HTERT RPE-1 (cell line): Measurements from ENCODE around the gene RCAN2.

Source experiments
- in situ Hi-C: fragments of 300-500 bp; cut with MboI; formaldehyde crosslinking; loops from 4 replicates; pipeline ENCODE4 v1.14.3; 2020; ENCODE audit warnings: low sequenced_read_pairs

Gene RCAN2

GRCh38 chr6:46220352-46221221 lies 270.7 kb downstream of the RCAN2 start:
- in situ Hi-C loops, result no loop called here

DNA sequence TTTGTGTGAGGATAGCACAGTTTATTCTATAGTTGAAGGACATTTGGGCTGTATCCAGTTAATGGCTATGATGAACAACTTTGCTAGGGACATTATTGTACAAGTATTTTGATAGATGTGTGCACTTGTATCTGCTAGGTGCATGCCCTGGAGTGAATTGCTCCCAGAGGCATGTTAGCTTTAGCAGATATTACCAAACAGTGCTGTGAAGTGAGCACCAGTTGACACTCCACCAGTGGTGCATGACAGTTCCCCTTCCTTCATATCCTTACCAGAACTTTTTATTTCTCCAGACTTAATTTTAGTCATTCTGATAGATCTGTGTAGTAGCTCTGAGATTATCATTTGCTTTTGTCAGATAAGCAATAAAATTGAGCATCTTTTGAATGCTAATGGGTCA lies 271.6 kb downstream of the RCAN2 start:
- in situ Hi-C loops, result no loop called here

DNA sequence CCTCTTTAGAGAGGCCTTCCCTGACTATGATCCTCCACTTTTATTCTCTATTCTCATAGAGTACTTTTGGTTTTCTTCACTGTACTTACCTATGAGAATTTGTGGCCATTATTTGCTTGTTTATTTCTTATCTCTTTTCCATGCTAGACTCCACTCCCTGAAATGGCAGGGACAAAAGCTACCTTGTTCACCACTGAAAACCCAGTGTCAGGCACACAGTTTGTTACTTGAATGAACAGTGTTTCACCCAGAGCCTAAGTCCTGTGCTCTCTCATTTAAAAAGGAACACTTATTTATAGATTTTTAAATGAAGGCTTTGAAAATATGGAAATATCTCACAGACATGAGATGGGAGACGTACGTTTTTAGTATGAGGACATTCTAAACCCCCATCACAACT lies 272.8 kb downstream of the RCAN2 start:
- in situ Hi-C loops, result no loop called here

GRCh38 chr6:46217671-46218131 lies 273.5 kb downstream of the RCAN2 start:
- in situ Hi-C loops, result no loop called here

GRCh38 chr6:46216879-46217278 lies 274.4 kb downstream of the RCAN2 start:
- in situ Hi-C loops, result no loop called here

- in situ Hi-C loops, result no loop called here
These were observed 275.5 kb downstream of the RCAN2 start for GRCh38 chr6:46215777-46216176.

- in situ Hi-C loops, result no loop called here
These were observed 276.0 kb downstream of the RCAN2 start for GRCh38 chr6:46215213-46215612.

- in situ Hi-C loops, result no loop called here
These were observed 279.3 kb downstream of the RCAN2 start for GRCh38 chr6:46211917-46212316.

GRCh38 chr6:46210294-46210693 lies 281.0 kb downstream of the RCAN2 start:
- in situ Hi-C loops, result no loop called here

GRCh38 chr6:46208303-46208702 lies 282.9 kb downstream of the RCAN2 start:
- in situ Hi-C loops, result no loop called here

- in situ Hi-C loops, result no loop called here
These were observed 284.1 kb downstream of the RCAN2 start for GRCh38 chr6:46207174-46207573.

GRCh38 chr6:46204880-46205650 lies 286.2 kb downstream of the RCAN2 start:
- in situ Hi-C loops, result no loop called here

DNA sequence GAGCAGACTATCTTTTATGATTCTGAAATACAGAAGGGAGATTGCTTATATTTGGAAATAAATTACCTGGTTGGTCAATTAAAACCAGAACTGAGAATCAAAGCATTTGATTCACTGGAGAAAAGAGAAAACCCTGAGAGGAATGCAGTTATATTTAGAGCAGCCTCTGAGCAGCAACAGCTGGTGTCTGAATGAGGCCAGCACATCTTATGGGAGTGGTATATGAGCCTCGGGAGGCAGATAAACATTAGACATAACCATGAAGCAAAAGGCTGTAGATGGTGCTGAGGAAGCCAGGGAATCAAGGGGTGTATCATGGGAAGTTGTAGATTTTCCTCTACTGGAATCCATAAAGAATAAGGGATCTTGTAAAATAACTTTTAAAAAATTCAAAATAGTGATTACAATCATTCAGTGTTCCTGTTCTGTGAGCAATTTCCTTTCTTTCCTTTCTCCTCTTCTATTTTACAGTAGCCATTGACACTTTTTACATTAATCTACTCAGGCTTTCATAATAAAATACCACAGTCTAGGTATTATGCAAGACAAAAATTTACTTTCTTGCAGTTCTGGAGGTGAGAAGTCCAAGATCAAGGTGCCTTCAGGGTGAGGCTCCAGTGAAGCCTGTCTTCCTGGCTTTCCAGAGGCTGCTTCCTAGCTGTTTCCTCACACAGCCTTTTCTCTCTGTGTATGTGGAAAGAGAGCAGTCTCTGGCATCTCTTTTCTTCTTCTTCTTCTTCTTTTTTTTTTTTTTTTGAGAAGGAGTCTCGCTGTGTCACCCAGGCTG lies 287.7 kb downstream of the RCAN2 start:
- in situ Hi-C loops, result no loop called here

DNA sequence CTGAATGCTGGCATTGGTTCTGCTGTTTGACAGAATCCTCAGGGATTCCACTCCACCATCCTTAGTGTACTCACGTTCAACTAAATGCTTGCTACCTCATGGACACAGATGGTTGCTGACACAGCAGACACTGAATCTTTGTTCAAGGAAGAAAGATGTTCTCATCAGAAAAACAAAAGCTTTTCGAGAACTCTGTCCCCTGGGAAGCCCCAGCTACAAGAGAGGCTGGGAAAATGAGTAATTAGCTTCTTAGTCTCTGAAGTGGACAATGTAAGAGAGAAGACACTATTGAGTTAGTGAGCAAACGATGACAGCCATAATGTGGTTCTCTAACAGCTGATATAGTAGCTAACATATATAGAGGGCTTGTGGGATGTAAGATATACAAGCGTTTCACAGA lies 289.5 kb downstream of the RCAN2 start:
- in situ Hi-C loops, result no loop called here

GRCh38 chr6:46199387-46199786 lies 291.9 kb downstream of the RCAN2 start:
- in situ Hi-C loops, result no loop called here

GRCh38 chr6:46191961-46192360 lies 299.3 kb downstream of the RCAN2 start:
- in situ Hi-C loops, result no loop called here

DNA sequence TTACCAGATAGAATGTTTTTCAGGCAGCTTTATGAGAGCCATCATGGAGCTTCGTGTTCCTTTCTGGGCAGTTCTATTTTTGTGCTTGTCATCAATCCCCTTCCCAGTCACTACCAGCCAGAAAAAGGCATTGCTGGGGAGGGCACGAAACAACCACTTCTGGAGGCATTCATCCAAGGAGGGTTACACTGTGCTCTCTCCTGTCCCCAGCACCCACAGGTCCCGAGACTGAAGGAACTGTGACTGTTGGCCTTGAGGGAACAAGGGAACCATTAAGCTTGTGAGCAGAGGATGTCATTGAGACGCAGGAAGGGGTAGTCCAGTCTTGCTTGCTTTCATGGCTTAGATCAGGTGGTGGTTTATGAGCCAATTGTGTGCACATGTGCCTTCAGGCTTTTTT lies 300.4 kb downstream of the RCAN2 start:
- in situ Hi-C loops, result no loop called here

DNA sequence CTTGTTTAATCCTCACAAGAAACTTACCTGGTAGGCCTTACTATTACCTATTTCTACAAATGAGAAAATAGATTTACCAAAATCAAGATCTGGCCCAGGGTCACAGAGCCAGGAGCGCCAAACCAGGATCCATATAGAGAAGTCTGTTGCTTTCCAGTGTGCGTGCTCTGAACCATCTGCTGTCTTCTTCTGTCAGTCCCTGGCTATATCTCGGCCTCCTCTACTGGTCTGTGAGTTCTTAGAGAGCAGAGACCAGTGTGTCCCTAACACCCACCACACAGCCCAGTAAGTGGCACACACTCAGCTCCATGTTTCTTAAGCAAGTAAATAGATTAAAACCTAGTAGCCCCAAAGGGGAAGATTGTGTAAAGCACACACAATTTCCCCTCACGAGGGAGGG lies 301.5 kb downstream of the RCAN2 start:
- in situ Hi-C loops, result no loop called here

GRCh38 chr6:46186583-46186982 lies 304.7 kb downstream of the RCAN2 start:
- in situ Hi-C loops, result no loop called here

DNA sequence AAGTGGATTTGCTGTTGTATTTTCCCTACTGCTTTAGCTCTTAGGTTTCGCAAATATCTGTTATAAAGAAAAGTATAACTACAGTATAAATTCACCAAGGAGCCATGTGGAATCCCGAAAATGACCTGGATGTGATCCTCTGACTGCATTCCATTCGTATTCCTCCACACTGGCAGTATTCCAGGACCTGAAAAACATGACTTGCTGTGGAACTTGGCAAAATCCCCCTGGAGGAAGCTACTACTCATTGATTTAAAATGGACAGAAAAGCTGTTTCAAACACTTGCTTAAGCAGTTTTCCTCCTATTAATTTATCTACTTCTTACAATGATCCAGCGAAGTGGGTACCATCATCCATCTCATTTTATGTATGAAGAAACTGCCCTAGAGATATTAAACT lies 307.1 kb downstream of the RCAN2 start:
- in situ Hi-C loops, result no loop called here

GRCh38 chr6:46175976-46176375 lies 315.3 kb downstream of the RCAN2 start:
- in situ Hi-C loops, result no loop called here
